HEK293 (cell line): ENCODE results near the gene PBX2.

ENCODE experiments used
- BCL11A ChIP-seq: fragments of 450-650 bp; formaldehyde crosslinking; IDR thresholded peaks from 2 replicates; pipeline ENCODE4 v1.5.1; 2016; ENCODE audit warnings: low read depth, missing biosample characterization, missing genetic modification characterization
- EGR2 ChIP-seq: fragments of 450-650 bp; formaldehyde crosslinking; IDR thresholded peaks from 2 replicates; pipeline ENCODE4 v1.5.1; 2016; ENCODE audit warnings: low read depth, missing biosample characterization, missing genetic modification characterization
- GLIS2 ChIP-seq: fragments of 450-650 bp; formaldehyde crosslinking; IDR thresholded peaks from 2 replicates; pipeline ENCODE4 v1.5.1; 2016; ENCODE audit warnings: missing biosample characterization, missing genetic modification characterization
- HOXA7 ChIP-seq: sonication (generic); formaldehyde crosslinking; IDR thresholded peaks from 2 replicates; pipeline ENCODE4 v1.8.1; 2022; ENCODE audit warnings: missing genetic modification reagents, borderline replicate concordance
- OVOL3 ChIP-seq: fragments of 450-650 bp; formaldehyde crosslinking; IDR thresholded peaks from 2 replicates; pipeline ENCODE4 v1.5.1; 2016; ENCODE audit warnings: missing biosample characterization, missing genetic modification characterization
- PRDM1 ChIP-seq: fragments of 450-650 bp; formaldehyde crosslinking; IDR thresholded peaks from 2 replicates; pipeline ENCODE4; 2016; ENCODE audit warnings: missing biosample characterization, missing genetic modification characterization
- REPIN1 ChIP-seq: fragments of 450-650 bp; formaldehyde crosslinking; IDR thresholded peaks from 2 replicates; pipeline ENCODE4 v1.5.1; 2017; ENCODE audit warnings: missing biosample characterization, missing genetic modification characterization, low read depth
- SP2 ChIP-seq: fragments of 450-650 bp; formaldehyde crosslinking; IDR thresholded peaks from 2 replicates; pipeline ENCODE4 v1.5.1; 2016; ENCODE audit warnings: missing biosample characterization, missing genetic modification characterization
- ZBTB48 ChIP-seq: fragments of 450-650 bp; formaldehyde crosslinking; IDR thresholded peaks from 2 replicates; pipeline ENCODE4 v1.5.1; 2016; ENCODE audit warnings: missing biosample characterization, missing genetic modification characterization
- ZBTB8A ChIP-seq: fragments of 450-650 bp; formaldehyde crosslinking; IDR thresholded peaks from 2 replicates; pipeline ENCODE4 v1.5.1; 2016; ENCODE audit warnings: missing biosample characterization, missing genetic modification characterization
- ZFP3 ChIP-seq: fragments of 450-650 bp; formaldehyde crosslinking; IDR thresholded peaks from 2 replicates; pipeline ENCODE4 v1.5.1; 2016; ENCODE audit warnings: low read depth, missing biosample characterization, missing genetic modification characterization
- ZNF140 ChIP-seq: fragments of 450-650 bp; formaldehyde crosslinking; IDR thresholded peaks from 2 replicates; pipeline ENCODE4 v1.5.1; 2016; ENCODE audit warnings: missing biosample characterization, missing genetic modification characterization
- ZNF16 ChIP-seq: fragments of 450-650 bp; formaldehyde crosslinking; IDR thresholded peaks from 2 replicates; pipeline ENCODE4 v1.5.1; 2016; ENCODE audit warnings: low read depth, missing biosample characterization, missing genetic modification characterization
- ZNF202 ChIP-seq: fragments of 450-650 bp; formaldehyde crosslinking; IDR thresholded peaks from 2 replicates; pipeline ENCODE4 v1.5.1; 2016; ENCODE audit warnings: missing biosample characterization, missing genetic modification characterization, borderline replicate concordance
- ZNF24 ChIP-seq: fragments of 450-650 bp; formaldehyde crosslinking; IDR thresholded peaks from 2 replicates; pipeline ENCODE4 v1.5.1; 2016; ENCODE audit warnings: missing biosample characterization, missing genetic modification characterization
- ZNF302 ChIP-seq: fragments of 450-650 bp; formaldehyde crosslinking; IDR thresholded peaks from 2 replicates; pipeline ENCODE4 v1.5.1; 2016; ENCODE audit warnings: missing biosample characterization, missing genetic modification characterization, low read depth
- ZNF394 ChIP-seq: fragments of 450-650 bp; formaldehyde crosslinking; IDR thresholded peaks from 2 replicates; pipeline ENCODE4 v1.5.1; 2016; ENCODE audit warnings: missing biosample characterization, missing genetic modification characterization, mild to moderate bottlenecking, moderate library complexity, borderline replicate concordance
- ZNF404 ChIP-seq: fragments of 450-650 bp; formaldehyde crosslinking; IDR thresholded peaks from 2 replicates; pipeline ENCODE4 v1.5.1; 2017; ENCODE audit warnings: missing biosample characterization, missing genetic modification characterization
- ZNF423 ChIP-seq: fragments of 450-650 bp; formaldehyde crosslinking; IDR thresholded peaks from 2 replicates; pipeline ENCODE4 v1.5.1; 2016; ENCODE audit warnings: missing biosample characterization, missing genetic modification characterization
- ZNF433 ChIP-seq: fragments of 450-650 bp; formaldehyde crosslinking; IDR thresholded peaks from 2 replicates; pipeline ENCODE4 v1.5.1; 2016; ENCODE audit warnings: missing biosample characterization, missing genetic modification characterization, low read depth
- ZNF510 ChIP-seq: fragments of 450-650 bp; formaldehyde crosslinking; IDR thresholded peaks from 2 replicates; pipeline ENCODE4 v1.5.1; 2018; ENCODE audit warnings: mild to moderate bottlenecking, missing genetic modification characterization, missing biosample characterization; ENCODE audit not compliant: insufficient replicate concordance
- ZNF514 ChIP-seq: fragments of 450-650 bp; formaldehyde crosslinking; IDR thresholded peaks from 2 replicates; pipeline ENCODE4 v1.5.1; 2016; ENCODE audit warnings: missing biosample characterization, missing genetic modification characterization
- ZNF548 ChIP-seq: fragments of 450-650 bp; formaldehyde crosslinking; IDR thresholded peaks from 2 replicates; pipeline ENCODE4 v1.5.1; 2016; ENCODE audit warnings: missing biosample characterization, missing genetic modification characterization
- ZNF621 ChIP-seq: fragments of 450-650 bp; formaldehyde crosslinking; IDR thresholded peaks from 2 replicates; pipeline ENCODE4 v1.5.1; 2017; ENCODE audit warnings: missing biosample characterization, missing genetic modification characterization
- ZNF624 ChIP-seq: fragments of 450-650 bp; formaldehyde crosslinking; IDR thresholded peaks from 2 replicates; pipeline ENCODE4 v1.5.1; 2017; ENCODE audit warnings: missing biosample characterization, missing genetic modification characterization
- ZNF658 ChIP-seq: fragments of 450-650 bp; formaldehyde crosslinking; IDR thresholded peaks from 2 replicates; pipeline ENCODE4; 2016; ENCODE audit warnings: missing biosample characterization, missing genetic modification characterization
- ZNF692 ChIP-seq: fragments of 450-650 bp; formaldehyde crosslinking; IDR thresholded peaks from 2 replicates; pipeline ENCODE4 v1.5.1; 2016; ENCODE audit warnings: missing biosample characterization, missing genetic modification characterization
- ZNF776 ChIP-seq: fragments of 450-650 bp; formaldehyde crosslinking; IDR thresholded peaks from 2 replicates; pipeline ENCODE4 v1.5.0; 2017; ENCODE audit warnings: missing biosample characterization, missing genetic modification characterization, borderline replicate concordance
- ZNF777 ChIP-seq: fragments of 450-650 bp; formaldehyde crosslinking; IDR thresholded peaks from 2 replicates; pipeline ENCODE4 v1.5.1; 2017; ENCODE audit warnings: missing biosample characterization, missing genetic modification characterization, borderline replicate concordance
- ZNF791 ChIP-seq: fragments of 450-650 bp; formaldehyde crosslinking; IDR thresholded peaks from 2 replicates; pipeline ENCODE4 v1.5.1; 2016; ENCODE audit warnings: missing biosample characterization, missing genetic modification characterization
- TF ChIP-seq, protein P1 (sequence below): fragments of 450-650 bp; formaldehyde crosslinking; IDR thresholded peaks from 2 replicates; pipeline ENCODE4 v1.5.1; 2016; ENCODE audit warnings: missing biosample characterization, missing genetic modification characterization, borderline replicate concordance
- TF ChIP-seq, protein P2 (sequence below): fragments of 450-650 bp; formaldehyde crosslinking; IDR thresholded peaks from 2 replicates; pipeline ENCODE4 v1.5.1; 2016; ENCODE audit warnings: missing biosample characterization, missing genetic modification characterization
- TF ChIP-seq, protein P3 (sequence below): fragments of 450-650 bp; formaldehyde crosslinking; IDR thresholded peaks from 2 replicates; pipeline ENCODE4; 2016; ENCODE audit warnings: missing biosample characterization, missing genetic modification characterization

Gene PBX2

DNA sequence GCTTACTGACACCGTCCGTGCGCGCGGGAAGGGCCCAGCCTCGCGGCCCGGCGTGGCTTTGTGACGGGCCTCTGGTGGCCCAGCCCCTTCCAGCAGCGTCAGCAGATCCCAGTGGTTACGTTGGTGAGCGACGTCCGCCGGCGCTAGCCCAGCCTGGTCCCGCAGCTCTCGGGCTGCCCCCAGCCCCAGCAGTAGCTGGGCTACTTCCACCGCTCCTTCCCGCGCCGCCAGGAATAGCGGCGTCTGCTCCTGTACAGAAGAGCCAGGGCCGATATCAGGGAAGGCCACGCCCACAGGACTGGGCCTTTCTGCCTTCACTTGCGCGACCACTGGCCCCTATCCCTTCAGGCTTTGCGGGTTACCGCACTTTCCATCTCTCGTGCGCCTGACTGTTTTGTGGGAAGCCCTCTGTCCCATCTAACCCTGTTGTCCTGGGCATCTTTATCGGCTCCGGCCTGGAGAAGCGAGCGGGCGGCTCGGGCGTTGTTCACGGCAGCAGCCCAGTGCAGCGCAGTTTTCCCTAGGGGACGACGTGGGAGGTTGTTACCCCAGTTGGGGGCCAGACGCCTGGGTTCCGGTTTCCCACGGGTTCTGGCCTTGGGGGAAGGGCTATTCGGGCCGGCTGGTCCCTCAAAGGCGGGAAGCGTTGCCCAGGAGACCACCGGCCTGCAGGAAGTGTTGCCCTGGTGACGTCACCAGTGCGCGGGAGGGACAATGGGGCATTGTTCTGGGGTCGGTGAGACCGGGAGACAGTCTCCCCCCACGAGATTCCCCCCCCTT, 6.1 kb upstream of the PBX2 start (continued):
- TF ChIP-seq OVOL3: peak; percentile 49; the same call in 1 of the 2 replicates
- TF ChIP-seq ZBTB48 (tag by site-specific recombination): peak; percentile 81; the same call in 1 of the 2 replicates
- TF ChIP-seq ZNF24 (tag by site-specific recombination): no peak; the same call in none of the 2 replicates
- no peak for TF ChIP-seq PRDM1 (tag by site-specific recombination)
- peak; percentile 90 for TF ChIP-seq ZNF423 (tag by site-specific recombination)
- no peak for TF ChIP-seq ZNF202 (tag by site-specific recombination)
- peak; percentile 77 for TF ChIP-seq BCL11A (tag by site-specific recombination)
- no peak for TF ChIP-seq ZNF404 (tag by site-specific recombination)
- TF ChIP-seq ZNF394 (tag by site-specific recombination): peak; percentile 82; the same call in 1 of the 2 replicates
- no peak for TF ChIP-seq ZNF621
- TF ChIP-seq ZNF624 (tag by site-specific recombination): 0 out of 2 replicates have a peak, but pooled peaks have one; percentile 39
- TF ChIP-seq, protein P1, sequence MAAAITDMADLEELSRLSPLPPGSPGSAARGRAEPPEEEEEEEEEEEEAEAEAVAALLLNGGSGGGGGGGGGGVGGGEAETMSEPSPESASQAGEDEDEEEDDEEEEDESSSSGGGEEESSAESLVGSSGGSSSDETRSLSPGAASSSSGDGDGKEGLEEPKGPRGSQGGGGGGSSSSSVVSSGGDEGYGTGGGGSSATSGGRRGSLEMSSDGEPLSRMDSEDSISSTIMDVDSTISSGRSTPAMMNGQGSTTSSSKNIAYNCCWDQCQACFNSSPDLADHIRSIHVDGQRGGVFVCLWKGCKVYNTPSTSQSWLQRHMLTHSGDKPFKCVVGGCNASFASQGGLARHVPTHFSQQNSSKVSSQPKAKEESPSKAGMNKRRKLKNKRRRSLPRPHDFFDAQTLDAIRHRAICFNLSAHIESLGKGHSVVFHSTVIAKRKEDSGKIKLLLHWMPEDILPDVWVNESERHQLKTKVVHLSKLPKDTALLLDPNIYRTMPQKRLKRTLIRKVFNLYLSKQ (tag by site-specific recombination): no peak
- TF ChIP-seq SP2 (tag by site-specific recombination): peak; percentile 47; the same call in 1 of the 2 replicates
- no peak for TF ChIP-seq ZNF302 (tag by site-specific recombination)
- peak; percentile 94 for TF ChIP-seq GLIS2
- TF ChIP-seq ZNF777 (tag by site-specific recombination): no peak
- TF ChIP-seq ZNF658 (tag by site-specific recombination): no peak
- no peak for TF ChIP-seq ZNF791 (tag by site-specific recombination)
- no peak for TF ChIP-seq ZFP3 (tag by site-specific recombination)
- TF ChIP-seq REPIN1 (tag by site-specific recombination): peak; percentile 82
- TF ChIP-seq, protein P2, sequence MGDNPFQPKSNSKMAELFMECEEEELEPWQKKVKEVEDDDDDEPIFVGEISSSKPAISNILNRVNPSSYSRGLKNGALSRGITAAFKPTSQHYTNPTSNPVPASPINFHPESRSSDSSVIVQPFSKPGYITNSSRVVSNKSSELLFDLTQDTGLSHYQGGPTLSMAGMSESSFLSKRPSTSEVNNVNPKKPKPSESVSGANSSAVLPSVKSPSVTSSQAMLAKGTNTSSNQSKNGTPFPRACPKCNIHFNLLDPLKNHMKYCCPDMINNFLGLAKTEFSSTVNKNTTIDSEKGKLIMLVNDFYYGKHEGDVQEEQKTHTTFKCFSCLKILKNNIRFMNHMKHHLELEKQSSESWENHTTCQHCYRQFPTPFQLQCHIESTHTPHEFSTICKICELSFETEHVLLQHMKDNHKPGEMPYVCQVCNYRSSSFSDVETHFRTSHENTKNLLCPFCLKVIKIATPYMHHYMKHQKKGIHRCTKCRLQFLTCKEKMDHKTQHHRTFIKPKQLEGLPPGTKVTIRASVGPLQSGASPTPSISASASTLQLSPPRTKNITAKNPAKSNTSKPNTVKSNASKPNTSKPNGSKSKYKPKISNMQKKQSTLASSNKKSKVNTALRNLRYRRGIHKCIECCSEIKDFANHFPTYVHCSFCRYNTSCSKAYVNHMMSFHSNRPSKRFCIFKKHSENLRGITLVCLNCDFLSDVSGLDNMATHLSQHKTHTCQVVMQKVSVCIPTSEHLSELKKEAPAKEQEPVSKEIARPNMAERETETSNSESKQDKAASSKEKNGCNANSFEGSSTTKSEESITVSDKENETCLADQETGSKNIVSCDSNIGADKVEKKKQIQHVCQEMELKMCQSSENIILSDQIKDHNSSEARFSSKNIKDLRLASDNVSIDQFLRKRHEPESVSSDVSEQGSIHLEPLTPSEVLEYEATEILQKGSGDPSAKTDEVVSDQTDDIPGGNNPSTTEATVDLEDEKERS (tag by site-specific recombination): no peak
- TF ChIP-seq ZNF692: peak; percentile 71
- TF ChIP-seq ZNF548: no peak
- TF ChIP-seq ZNF776 (tag by site-specific recombination): no peak
- no peak for TF ChIP-seq ZNF433 (tag by site-specific recombination)
- no peak for TF ChIP-seq ZNF514 (tag by site-specific recombination)
- TF ChIP-seq HOXA7 (CRISPR knock-in tag): no peak
- no peak for TF ChIP-seq ZNF16
- TF ChIP-seq, protein P3, sequence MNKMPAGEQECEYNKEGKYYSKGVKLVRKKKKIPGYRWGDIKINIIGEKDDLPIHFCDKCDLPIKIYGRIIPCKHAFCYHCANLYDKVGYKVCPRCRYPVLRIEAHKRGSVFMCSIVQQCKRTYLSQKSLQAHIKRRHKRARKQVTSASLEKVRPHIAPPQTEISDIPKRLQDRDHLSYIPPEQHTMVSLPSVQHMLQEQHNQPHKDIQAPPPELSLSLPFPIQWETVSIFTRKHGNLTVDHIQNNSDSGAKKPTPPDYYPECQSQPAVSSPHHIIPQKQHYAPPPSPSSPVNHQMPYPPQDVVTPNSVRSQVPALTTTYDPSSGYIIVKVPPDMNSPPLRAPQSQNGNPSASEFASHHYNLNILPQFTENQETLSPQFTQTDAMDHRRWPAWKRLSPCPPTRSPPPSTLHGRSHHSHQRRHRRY (tag by site-specific recombination): no peak
- TF ChIP-seq ZBTB8A (tag by site-specific recombination): peak; percentile 81; the same call in 1 of the 2 replicates
- no peak for TF ChIP-seq ZNF510 (tag by site-specific recombination)
- no peak for TF ChIP-seq ZNF140
- peak; percentile 63; the same call in 1 of the 2 replicates for TF ChIP-seq EGR2
